ENCODE measurements around the gene SH3BGR.
"Not testable (repeated sequence)": the region's sequence is repeated elsewhere in the genome, so short reads cannot be mapped to it uniquely, and the experiment has no call there.

The SH3BGR gene

DNA sequence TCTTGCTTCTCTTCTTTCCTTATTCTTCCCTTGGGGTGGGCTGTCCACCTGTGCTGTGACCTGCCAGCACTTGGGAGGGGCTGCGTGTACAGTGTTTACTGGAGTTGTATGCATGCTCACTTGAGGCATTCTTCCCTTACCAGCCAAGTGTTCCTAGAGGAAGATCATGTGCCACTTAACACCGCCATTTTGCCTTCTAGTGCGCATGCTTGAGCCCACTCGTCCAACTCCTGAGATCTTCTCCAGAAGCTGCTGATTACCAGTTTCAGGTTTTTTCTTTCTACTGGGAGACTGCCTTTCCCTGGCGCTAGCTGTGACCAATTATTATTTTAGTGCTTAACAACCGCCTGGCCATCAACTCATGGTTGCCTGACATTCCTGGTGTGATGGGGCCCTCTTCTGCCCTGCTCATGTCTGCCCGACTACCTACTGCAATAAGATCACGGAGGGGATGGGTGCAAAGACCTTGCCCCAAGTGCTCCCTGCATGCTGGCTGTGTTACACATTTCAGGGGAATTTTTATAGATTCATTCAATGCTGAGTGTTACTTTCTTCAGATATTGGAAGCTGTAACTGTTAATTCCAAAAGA is 86.8 kb downstream of the SH3BGR start:
- ChIA-PET CTCF (no interaction called here), POLR2A (no interaction called here)
- H3K4me3 ChIP-seq (ENCODE audit: low read depth, low read length) = no peak overlapping the region
- TF ChIP-seq, protein P1, sequence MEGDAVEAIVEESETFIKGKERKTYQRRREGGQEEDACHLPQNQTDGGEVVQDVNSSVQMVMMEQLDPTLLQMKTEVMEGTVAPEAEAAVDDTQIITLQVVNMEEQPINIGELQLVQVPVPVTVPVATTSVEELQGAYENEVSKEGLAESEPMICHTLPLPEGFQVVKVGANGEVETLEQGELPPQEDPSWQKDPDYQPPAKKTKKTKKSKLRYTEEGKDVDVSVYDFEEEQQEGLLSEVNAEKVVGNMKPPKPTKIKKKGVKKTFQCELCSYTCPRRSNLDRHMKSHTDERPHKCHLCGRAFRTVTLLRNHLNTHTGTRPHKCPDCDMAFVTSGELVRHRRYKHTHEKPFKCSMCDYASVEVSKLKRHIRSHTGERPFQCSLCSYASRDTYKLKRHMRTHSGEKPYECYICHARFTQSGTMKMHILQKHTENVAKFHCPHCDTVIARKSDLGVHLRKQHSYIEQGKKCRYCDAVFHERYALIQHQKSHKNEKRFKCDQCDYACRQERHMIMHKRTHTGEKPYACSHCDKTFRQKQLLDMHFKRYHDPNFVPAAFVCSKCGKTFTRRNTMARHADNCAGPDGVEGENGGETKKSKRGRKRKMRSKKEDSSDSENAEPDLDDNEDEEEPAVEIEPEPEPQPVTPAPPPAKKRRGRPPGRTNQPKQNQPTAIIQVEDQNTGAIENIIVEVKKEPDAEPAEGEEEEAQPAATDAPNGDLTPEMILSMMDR (IDR thresholded peaks at IDR 0.05; ENCODE audit: insufficient read depth, low read length, missing control alignments) = no peak
- no peak for DNase-seq (ENCODE audit: low read depth, low spot score)

DNA sequence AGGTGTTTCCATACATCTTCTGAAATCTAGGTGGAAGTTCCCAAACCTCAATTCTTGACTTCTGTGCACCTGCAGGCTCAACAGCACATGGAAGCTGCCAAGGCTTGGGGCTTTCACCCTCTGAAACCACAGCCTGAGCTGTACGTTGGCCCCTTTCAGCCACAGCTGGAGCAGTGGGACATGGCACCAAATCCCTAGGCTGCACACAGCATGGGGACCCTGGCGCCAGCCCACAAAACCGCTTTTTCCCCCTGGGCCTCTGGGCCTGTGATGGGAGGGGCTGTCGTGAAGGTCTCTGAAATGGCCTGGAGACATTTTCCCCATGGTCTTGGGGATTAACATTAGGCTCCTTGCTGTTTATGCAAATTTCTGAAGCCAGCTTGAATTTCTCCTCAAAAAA is 88.6 kb downstream of the SH3BGR start:
- DNase-seq (ENCODE audit: low read depth, low spot score); CTCF ChIA-PET; H3K4me3 ChIP-seq (ENCODE audit: low read depth, low read length); POLR2A ChIA-PET: not testable (repeated sequence)

- ChIA-PET CTCF (no interaction called here), POLR2A (no interaction called here)
- no peak overlapping the region for H3K4me3 ChIP-seq (ENCODE audit: low read depth, low read length)
- DNase-seq (ENCODE audit: low read depth, low spot score) = no peak
- TF ChIP-seq, protein P1 (IDR thresholded peaks at IDR 0.05; ENCODE audit: insufficient read depth, low read length, missing control alignments) = no peak
Observed at GRCh38 chr21:39542736-39543135, 91.0 kb downstream of the SH3BGR start.

DNA sequence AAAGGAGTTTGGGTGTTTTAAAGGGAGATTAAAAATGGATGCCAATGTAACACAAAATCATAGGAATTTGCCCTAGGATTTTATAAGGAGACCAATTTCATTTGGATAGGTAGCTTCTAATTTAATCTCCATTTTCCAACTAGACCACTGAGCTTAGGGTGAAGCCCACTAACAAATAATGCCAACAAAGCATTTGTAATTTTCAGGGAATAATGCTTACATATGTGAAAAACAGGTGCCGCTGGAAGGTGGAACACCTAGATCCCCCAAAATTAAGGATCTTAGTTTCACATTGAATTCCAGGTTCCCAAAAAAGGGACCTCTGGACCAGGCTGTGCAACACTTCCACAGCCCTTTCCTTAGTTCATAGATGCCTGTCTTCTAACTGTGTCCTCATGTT is 94.8 kb downstream of the SH3BGR start:
- ChIA-PET CTCF (interaction anchor here (0.9 to 1.3 kb wide), 2 partner anchors 10 to 34 kb away, joined by 3 read pairs; no protein-coding TSS in a partner anchor), POLR2A (no interaction called here)
- TF ChIP-seq, protein P1 (IDR thresholded peaks at IDR 0.05; ENCODE audit: insufficient read depth, low read length, missing control alignments) = no peak
- no peak overlapping the region for H3K4me3 ChIP-seq (ENCODE audit: low read depth, low read length)
- DNase-seq (ENCODE audit: low read depth, low spot score) = no peak

DNA sequence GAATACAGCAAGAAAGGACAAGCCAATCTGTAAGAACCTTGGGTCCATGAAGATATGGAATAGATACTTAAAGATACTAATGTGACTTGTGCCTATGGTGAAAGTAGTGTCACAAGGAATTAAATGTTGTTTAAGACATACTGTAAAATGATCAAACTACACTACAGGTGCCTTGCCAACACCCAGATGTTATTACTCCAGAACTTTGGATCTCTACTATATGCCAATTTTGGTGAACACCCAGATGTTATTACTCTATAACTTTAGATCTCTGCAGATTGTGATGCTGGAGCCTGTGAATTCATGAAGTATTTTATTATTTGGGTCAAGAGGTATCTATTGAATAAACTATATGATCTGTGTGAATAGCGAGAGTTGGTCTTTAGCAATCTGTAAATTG is 101.1 kb downstream of the SH3BGR start:
- CTCF ChIA-PET = no interaction called here
- TF ChIP-seq, protein P1 (IDR thresholded peaks at IDR 0.05; ENCODE audit: insufficient read depth, low read length, missing control alignments) = no peak
- no peak overlapping the region for H3K4me3 ChIP-seq (ENCODE audit: low read depth, low read length)
- POLR2A ChIA-PET = no interaction called here
- DNase-seq (ENCODE audit: low read depth, low spot score) = no peak

DNA sequence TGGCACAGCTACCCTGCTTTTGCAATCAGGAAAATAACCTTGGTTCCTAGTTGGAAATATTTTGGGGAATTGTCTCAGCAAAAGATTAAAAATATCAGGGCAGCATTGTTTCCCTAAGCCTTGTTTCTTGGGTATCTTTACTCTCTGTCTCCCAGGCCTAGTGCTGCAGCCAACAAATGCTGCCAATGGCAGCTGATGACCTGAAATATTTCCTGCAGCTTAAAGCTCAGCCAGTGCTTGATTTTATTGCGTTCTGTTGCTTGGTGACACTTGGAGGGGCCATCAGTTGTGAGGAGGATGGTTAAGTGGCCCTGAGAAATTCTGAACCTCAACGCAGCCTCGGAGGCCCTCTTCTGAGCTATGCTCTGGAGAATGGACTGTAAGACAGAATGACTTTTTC is 101.6 kb downstream of the SH3BGR start:
- ChIA-PET POLR2A (no interaction called here), CTCF (interaction anchor here (1.2 kb wide), 1 partner anchor 163 kb away, joined by 3 read pairs; no protein-coding TSS in a partner anchor)
- no peak for DNase-seq (ENCODE audit: low read depth, low spot score)
- TF ChIP-seq, protein P1 (IDR thresholded peaks at IDR 0.05; ENCODE audit: insufficient read depth, low read length, missing control alignments) = no peak
- no peak overlapping the region for H3K4me3 ChIP-seq (ENCODE audit: low read depth, low read length)

DNA sequence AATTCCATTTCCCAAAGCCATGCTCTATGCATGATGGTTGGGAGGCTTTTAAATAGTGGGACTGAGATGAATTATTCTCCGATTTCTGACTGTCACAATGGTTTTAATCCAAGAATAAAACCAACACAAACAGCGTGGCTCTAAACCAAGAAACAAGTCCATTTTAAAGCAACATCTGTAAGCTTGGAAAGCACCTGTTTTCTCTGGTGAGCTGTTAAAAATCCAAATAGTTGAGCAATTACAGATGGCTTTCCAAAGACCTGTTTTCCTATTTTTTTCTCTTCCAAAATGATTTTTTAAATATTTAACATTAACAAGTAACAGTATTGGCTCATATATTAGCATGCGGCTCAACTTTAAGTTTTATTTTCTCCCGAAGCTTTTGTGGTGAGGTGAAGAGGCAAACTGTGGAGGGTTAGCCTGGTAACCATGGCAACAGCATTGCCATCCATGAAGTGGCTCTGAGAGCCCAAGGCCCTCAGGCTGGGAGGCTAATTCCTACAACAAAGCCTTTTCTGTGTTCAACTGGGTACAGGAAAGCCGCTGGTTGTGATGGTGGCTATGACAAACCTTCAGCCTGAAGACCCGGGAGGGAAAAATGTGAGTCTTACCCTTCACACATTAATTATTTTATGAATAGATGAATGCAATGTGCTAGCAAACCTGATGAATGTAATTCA is 104.3 kb downstream of the SH3BGR start:
- POLR2A ChIA-PET = no interaction called here

More for the DNA sequence above, 104.3 kb downstream of the SH3BGR start:
- CTCF ChIA-PET = no interaction called here
- TF ChIP-seq, protein P1 (IDR thresholded peaks at IDR 0.05; ENCODE audit: insufficient read depth, low read length, missing control alignments) = no peak
- no peak overlapping the region for H3K4me3 ChIP-seq (ENCODE audit: low read depth, low read length)
- DNase-seq (ENCODE audit: low read depth, low spot score) = no peak

All from AG04449 (cell line).